Endothelial cell of umbilical vein (primary cell): ENCODE measurements around the gene SCN1B. TPM values are rescaled to one million over a fixed set of nuclear protein-coding genes. Genes with fewer than 3 reads are reported as not detected.

Experiments
- BruUV-seq: library from RNA; stranded (reverse); fragments of 400-500 nt; replicated peaks from 2 replicates; lab custom pipeline; 2021; lab: Mats Ljungman, UMichigan
- CTCF ChIA-PET: fragments of 300-600, 350-600 bp; sonication (Branson Sonifier 250); formaldehyde crosslinking; loops from one replicate; lab custom pipeline; 2021; ENCODE audit warnings: antibody characterized with exemption, inconsistent platforms; lab: Charles Lee
- POLR2A ChIA-PET: fragments of 300-600, 350-600 bp; sonication (Branson Sonifier 250); formaldehyde crosslinking; loops from one replicate; lab custom pipeline; 2021; ENCODE audit warnings: antibody characterized with exemption, inconsistent platforms; lab: Charles Lee
- DNase-seq: peaks from one replicate; pipeline ENCODE4 v3.0.0-alpha.2; 2011; ENCODE audit warnings: low read depth, low spot score
- FAIRE-seq: peaks from 2 replicates; lab custom pipeline; 2011; peaks lifted over from hg19 to GRCh38; lab: Jason Lieb, UNC
- H2AFZ ChIP-seq: 2 replicates; pipeline ENCODE4 v1.6.0; 2012; ENCODE audit warnings: low read depth, low read length, control low read depth, inconsistent platforms
- H3K27ac ChIP-seq: 2 replicates; pipeline ENCODE4 v1.5.1; 2011; ENCODE audit warnings: low read depth, mild to moderate bottlenecking, control low read depth, low read length, moderate library complexity; ENCODE audit not compliant: insufficient read depth
- H3K27me3 ChIP-seq, 2 experiments: 2 replicates each; pipeline versions ENCODE4 v1.6.0 to v1.6.1; 2011; ENCODE audit warnings: low read length in 2 of 2, mixed read lengths in 1 of 2; ENCODE audit not compliant: control insufficient read depth in 2 of 2, insufficient read depth in 2 of 2
- H3K36me3 ChIP-seq, 2 experiments: 2 replicates in 1 of 2; 3 replicates in 1 of 2; pipeline ENCODE4 v1.5.1; 2011; ENCODE audit warnings: low read length in 2 of 2, mild to moderate bottlenecking in 1 of 2, moderate library complexity in 1 of 2; ENCODE audit not compliant: control insufficient read depth in 2 of 2, insufficient read depth in 2 of 2; ENCODE audit errors: extremely low read depth in 1 of 2
- H3K4me1 ChIP-seq: 3 replicates; pipeline ENCODE4 v1.5.1; 2011; ENCODE audit warnings: mild to moderate bottlenecking, low read length; ENCODE audit not compliant: control insufficient read depth, insufficient read depth; ENCODE audit errors: extremely low read depth
- H3K4me2 ChIP-seq: 2 replicates; pipeline ENCODE4 v1.6.1; 2011; ENCODE audit warnings: low read length, control low read depth, mixed read lengths; ENCODE audit not compliant: insufficient read depth
- H3K4me3 ChIP-seq, 3 experiments: fragments of 200-600 bp in 1 of 3; sonication (generic), shearing (Covaris generic) in 1 of 3; replicated peaks in 1 of 3; 2 replicates each; pipeline ENCODE4 v1.5.1; 2011 to 2016; ENCODE audit warnings: control low read depth in 3 of 3, low read length in 3 of 3, mild to moderate bottlenecking in 2 of 3, inconsistent platforms in 1 of 3, low read depth in 1 of 3, moderate library complexity in 1 of 3; ENCODE audit not compliant: insufficient read depth in 1 of 3
- H3K79me2 ChIP-seq: 2 replicates; pipeline ENCODE4 v1.6.0; 2012; ENCODE audit warnings: low read length, inconsistent platforms; ENCODE audit not compliant: control insufficient read depth, insufficient read depth
- H3K9ac ChIP-seq: replicated peaks from 2 replicates; pipeline ENCODE3; 2011; ENCODE audit warnings: low read length, control low read depth; ENCODE audit not compliant: insufficient read depth; ENCODE audit errors: extremely low read depth
- H3K9me1 ChIP-seq: replicated peaks from 3 replicates; pipeline ENCODE4 v1.6.0; 2011; ENCODE audit warnings: mild to moderate bottlenecking, low read length; ENCODE audit not compliant: control insufficient read depth, insufficient read depth; ENCODE audit errors: extremely low read depth
- H3K9me3 ChIP-seq: replicated peaks from 2 replicates; pipeline ENCODE4 v1.5.1; 2012; ENCODE audit warnings: low read length, inconsistent platforms; ENCODE audit not compliant: control insufficient read depth, insufficient read depth
- H4K20me1 ChIP-seq: replicated peaks from 2 replicates; pipeline ENCODE3; 2011; ENCODE audit warnings: mild to moderate bottlenecking, low read length; ENCODE audit not compliant: control insufficient read depth, insufficient read depth; ENCODE audit errors: extremely low read depth
- EZH2 ChIP-seq: IDR thresholded peaks from 2 replicates; pipeline ENCODE4 v1.6.1; 2012; ENCODE audit warnings: borderline replicate concordance, low read depth, mild to moderate bottlenecking, moderate library complexity, low read length, inconsistent platforms; ENCODE audit not compliant: severe bottlenecking
- FOS ChIP-seq: IDR thresholded peaks from 2 replicates; pipeline ENCODE4 v1.6.1; 2011; ENCODE audit warnings: mild to moderate bottlenecking, low read length, moderate library complexity, borderline replicate concordance; ENCODE audit not compliant: insufficient read depth
- GATA2 ChIP-seq: IDR thresholded peaks from 2 replicates; pipeline ENCODE4 v1.7.0; 2011; ENCODE audit warnings: low read depth, mild to moderate bottlenecking, moderate library complexity, mixed read lengths, low read length; ENCODE audit not compliant: insufficient read length, insufficient read depth
- JUN ChIP-seq: IDR thresholded peaks from 2 replicates; pipeline ENCODE4 v1.6.1; 2011; ENCODE audit warnings: borderline replicate concordance, low read depth; ENCODE audit not compliant: insufficient read length, insufficient read depth
- MYC ChIP-seq: IDR thresholded peaks from one replicate; pipeline ENCODE4 v1.6.1; 2011; ENCODE audit warnings: mild to moderate bottlenecking, low read depth, low read length
- POLR2A ChIP-seq: IDR thresholded peaks from 2 replicates; pipeline ENCODE4 v1.6.1; 2012; ENCODE audit warnings: low read depth, mild to moderate bottlenecking, control low read depth, low read length
- POLR2AphosphoS5 ChIP-seq: IDR thresholded peaks from 2 replicates; pipeline ENCODE4 v1.6.1; 2012; ENCODE audit warnings: low read depth, mild to moderate bottlenecking, control low read depth, low read length, moderate library complexity; ENCODE audit not compliant: insufficient read depth
- dilution Hi-C: fragments of 300-500 bp; cut with MboI; formaldehyde crosslinking; loops from one replicate; pipeline ENCODE4 v1.15.0; 2019; ENCODE audit warnings: low sequenced_read_pairs; ENCODE audit not compliant: extremely low pct_ligation_motif_present
- intact Hi-C: fragments of 100-400 bp; cut with micrococcal nuclease; formaldehyde crosslinking; loops from one replicate; pipeline ENCODE4 v1.10.0; 2022
- polyA plus RNA-seq, 4 experiments: library from polyadenylated mRNA; depleted of rRNA in 3 of 4; stranded (reverse) in 3 of 4; unstranded in 1 of 4; fragments of >200 nt; gene quantifications; 2 replicates each; pipeline versions ENCODE4 v1.2.1 to v1.2.3, GENCODE V29; 2011 to 2012; ENCODE audit warnings: missing spikeins in 1 of 4
- total RNA-seq: library from RNA; stranded (reverse); gene quantifications from 2 replicates; pipeline ENCODE4 v1.2.3, GENCODE V29; 2021
- TF ChIP-seq, protein P1 (sequence below), 2 donors: IDR thresholded peaks; 1 replicate in 1 of 2; 2 replicates in 1 of 2; pipeline ENCODE4 v1.5.1; 2011; ENCODE audit warnings: low read length in 2 of 2, mild to moderate bottlenecking in 2 of 2, moderate library complexity in 2 of 2, control low read depth in 1 of 2, inconsistent platforms in 1 of 2, low read depth in 1 of 2; ENCODE audit not compliant: insufficient read depth in 1 of 2; ENCODE audit errors: extremely low read depth in 1 of 2
- TF ChIP-seq, protein P2 (sequence below): IDR thresholded peaks from 2 replicates; pipeline ENCODE4 v1.6.1; 2011; ENCODE audit not compliant: insufficient read depth, insufficient read length

The SCN1B gene
- total and polyA plus RNA-seq, 2 donors (not counting 3 experiments of a cell fraction or from before 2014, with no cell fraction given), result 11.2 to 14.2 TPM

- FAIRE-seq (no peak), DNase-seq (no peak)
- Histone ChIP-seq H3K79me2 (no peaks in the 10 kb centered on the region), H3K9ac (no peak overlapping the region), H4K20me1 (no peaks in the 10 kb centered on the region), H3K27me3 (peaks cover 0 to 3% of the 10 kb centered on the region in 2 experiments), H3K36me3 (no peaks in the 10 kb centered on the region), H3K9me1 (no peaks in the 10 kb centered on the region), H3K27ac (no peak overlapping the region), H3K4me3 (no peak overlapping the region), H3K9me3 (no peaks in the 10 kb centered on the region), H3K4me2 (no peak overlapping the region), H2AFZ (no peak overlapping the region), H3K4me1 (no peaks in the 10 kb centered on the region)
- ChIA-PET CTCF (interaction anchor here (1.4 to 4.4 kb wide), 3 partner anchors 11 to 13 kb away, joined by 3 to 35 read pairs (median 5); no protein-coding TSS in a partner anchor), POLR2A (interaction anchor here (0.7 kb wide), 2 partner anchors 47 to 1468 kb away, joined by 3 to 5 read pairs; no protein-coding TSS in a partner anchor)
- TF ChIP-seq POLR2AphosphoS5, result no peak
- no peak for TF ChIP-seq POLR2A
- BruUV-seq, result no TSS peak
- dilution Hi-C loops, result no loop called here
- intact Hi-C loops, result no loop called here
These were observed 26.3 kb downstream of the SCN1B start for GRCh38 chr19:35056513-35057063.

GRCh38 chr19:35058370-35058769, 28.1 kb downstream of the SCN1B start:
- dilution Hi-C loops, result no loop called here
- POLR2A ChIA-PET, result no interaction called here
- no TSS peak for BruUV-seq
- intact Hi-C loops, result no loop called here
- H2AFZ ChIP-seq, result no peak overlapping the region
- no peaks in the 10 kb centered on the region for H3K9me1 ChIP-seq
- no peak overlapping the region for H3K4me2 ChIP-seq
- no peaks in the 10 kb centered on the region for H3K4me1 ChIP-seq
- no peak overlapping the region for H3K9ac ChIP-seq
- no peak overlapping the region for H3K4me3 ChIP-seq
- no peaks in the 10 kb centered on the region for H3K9me3 ChIP-seq
- no peaks in the 10 kb centered on the region for H3K79me2 ChIP-seq
- no peak for TF ChIP-seq FOS
- no peak for TF ChIP-seq MYC
- no peak for TF ChIP-seq POLR2A
- TF ChIP-seq POLR2AphosphoS5, result no peak
- no peak for TF ChIP-seq JUN
- no peak for TF ChIP-seq GATA2
- TF ChIP-seq, protein P1, sequence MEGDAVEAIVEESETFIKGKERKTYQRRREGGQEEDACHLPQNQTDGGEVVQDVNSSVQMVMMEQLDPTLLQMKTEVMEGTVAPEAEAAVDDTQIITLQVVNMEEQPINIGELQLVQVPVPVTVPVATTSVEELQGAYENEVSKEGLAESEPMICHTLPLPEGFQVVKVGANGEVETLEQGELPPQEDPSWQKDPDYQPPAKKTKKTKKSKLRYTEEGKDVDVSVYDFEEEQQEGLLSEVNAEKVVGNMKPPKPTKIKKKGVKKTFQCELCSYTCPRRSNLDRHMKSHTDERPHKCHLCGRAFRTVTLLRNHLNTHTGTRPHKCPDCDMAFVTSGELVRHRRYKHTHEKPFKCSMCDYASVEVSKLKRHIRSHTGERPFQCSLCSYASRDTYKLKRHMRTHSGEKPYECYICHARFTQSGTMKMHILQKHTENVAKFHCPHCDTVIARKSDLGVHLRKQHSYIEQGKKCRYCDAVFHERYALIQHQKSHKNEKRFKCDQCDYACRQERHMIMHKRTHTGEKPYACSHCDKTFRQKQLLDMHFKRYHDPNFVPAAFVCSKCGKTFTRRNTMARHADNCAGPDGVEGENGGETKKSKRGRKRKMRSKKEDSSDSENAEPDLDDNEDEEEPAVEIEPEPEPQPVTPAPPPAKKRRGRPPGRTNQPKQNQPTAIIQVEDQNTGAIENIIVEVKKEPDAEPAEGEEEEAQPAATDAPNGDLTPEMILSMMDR (IDR thresholded peaks at IDR 0.05; ENCODE audit: extremely low read depth in 1 of 2, insufficient read depth in 1 of 2, low read depth in 1 of 2, low read length in 2 of 2), result no peak
- no peak for TF ChIP-seq EZH2
- TF ChIP-seq, protein P2, sequence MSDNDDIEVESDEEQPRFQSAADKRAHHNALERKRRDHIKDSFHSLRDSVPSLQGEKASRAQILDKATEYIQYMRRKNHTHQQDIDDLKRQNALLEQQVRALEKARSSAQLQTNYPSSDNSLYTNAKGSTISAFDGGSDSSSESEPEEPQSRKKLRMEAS, result no peak
- DNase-seq (no peak), FAIRE-seq (no peak)
- H3K36me3 ChIP-seq, result no peaks in the 10 kb centered on the region
- H3K27ac ChIP-seq, result no peak overlapping the region
- H3K27me3 ChIP-seq, result peaks cover 0 to 3% of the 10 kb centered on the region in 2 experiments
- CTCF ChIA-PET, result interaction anchor here (0.9 to 1.8 kb wide), 4 partner anchors 9 to 67 kb away, joined by 3 to 11 read pairs (median 7); no protein-coding TSS in a partner anchor
- H4K20me1 ChIP-seq, result no peaks in the 10 kb centered on the region
